HCT116 (cell line): ENCODE measurements around the gene EHD1. TPM values are rescaled to one million over a fixed set of nuclear protein-coding genes. Genes with fewer than 3 reads are reported as not detected.

Experiments used
- ATAC-seq: fragments of 200-7000 bp; cut with Tn5 transposase; 2 replicates; pipeline ENCODE4 v1.9.1; 2020; ENCODE audit warnings: mild to moderate bottlenecking, moderate library complexity
- BruUV-seq: library from RNA; stranded (reverse); fragments of 400-500 nt; replicated peaks from 2 replicates; lab custom pipeline; 2021; lab: Mats Ljungman, UMichigan
- CTCF ChIA-PET: fragments of 300-600 bp; sonication (Branson Sonifier 250); formaldehyde crosslinking; loops from one replicate; lab custom pipeline; 2021; ENCODE audit warnings: antibody characterized with exemption; lab: Charles Lee
- POLR2A ChIA-PET: fragments of 300-600, 350-600 bp; sonication (Branson Sonifier 250); formaldehyde crosslinking; loops from one replicate; lab custom pipeline; 2021; ENCODE audit warnings: antibody characterized with exemption; lab: Charles Lee
- RAD21 ChIA-PET, 2 experiments: fragments of 300-600 bp; sonication (Branson Sonifier 250); formaldehyde crosslinking; loops; one replicate each; lab custom pipeline; 2023; ENCODE audit warnings: low total read pairs in 2 of 2; ENCODE audit not compliant: uncharacterized antibody in 2 of 2, unreplicated experiment in 2 of 2, low non-redundant PET in 1 of 2; lab: Charles Lee
- DNase-seq: peaks from one replicate; pipeline ENCODE4 v3.0.0-alpha.2; 2010; ENCODE audit warnings: low read depth, low spot score
- H2AFZ ChIP-seq: fragments of 200-600 bp; shearing (Covaris generic), sonication (generic); 2 replicates; pipeline ENCODE4 v1.6.1; 2017; ENCODE audit warnings: low read depth, mixed run types, mixed read lengths, antibody characterized with exemption, low read length; ENCODE audit not compliant: poor library complexity, severe bottlenecking
- H3K27ac ChIP-seq: 2 replicates; pipeline ENCODE4 v1.5.1; 2012; ENCODE audit warnings: low read depth, low read length
- H3K27me3 ChIP-seq: fragments of 200-600 bp; sonication (generic); 2 replicates; pipeline ENCODE4 v1.6.1; 2016; ENCODE audit warnings: mixed run types, low read length, mixed read lengths; ENCODE audit not compliant: insufficient read depth
- H3K36me3 ChIP-seq, 2 experiments: fragments of 200-500 bp in 1 of 2; fragments of 200-600 bp in 1 of 2; sonication (Bioruptor generic) in 1 of 2; sonication (generic) in 1 of 2; 2 replicates each; pipeline versions ENCODE4 v1.5.1 to v1.6.1; 2014 to 2016; ENCODE audit warnings: low read length in 2 of 2, inconsistent platforms in 1 of 2, mixed read lengths in 1 of 2, mixed run types in 1 of 2; ENCODE audit not compliant: insufficient read depth in 2 of 2, control insufficient read depth in 1 of 2
- H3K4me1 ChIP-seq, 2 experiments: fragments of 200-600 bp in 1 of 2; sonication (generic) in 1 of 2; 2 replicates each; pipeline versions ENCODE4 v1.5.1 to v1.6.1; 2012 to 2017; ENCODE audit warnings: low read length in 2 of 2, inconsistent platforms in 1 of 2, mild to moderate bottlenecking in 1 of 2, mixed read lengths in 1 of 2, mixed run types in 1 of 2, moderate library complexity in 1 of 2; ENCODE audit not compliant: insufficient read depth in 2 of 2, control insufficient read depth in 1 of 2
- H3K4me2 ChIP-seq: fragments of 200-600 bp; sonication (generic); 2 replicates; pipeline ENCODE4 v1.6.1; 2017; ENCODE audit warnings: mixed run types, low read length, mixed read lengths
- H3K4me3 ChIP-seq, 2 experiments: fragments of 200-600 bp in 1 of 2; sonication (generic) in 1 of 2; replicated peaks in 1 of 2; 2 replicates each; pipeline ENCODE4 v1.5.1; 2011 to 2016; ENCODE audit warnings: low read length in 2 of 2, control low read depth in 1 of 2, low read depth in 1 of 2, mild to moderate bottlenecking in 1 of 2, mixed read lengths in 1 of 2, mixed run types in 1 of 2
- H3K79me2 ChIP-seq: fragments of 200-600 bp; sonication (generic); 2 replicates; pipeline ENCODE4 v1.6.1; 2017; ENCODE audit warnings: mild to moderate bottlenecking, mixed run types, low read length, moderate library complexity, mixed read lengths; ENCODE audit not compliant: insufficient read depth
- H3K9ac ChIP-seq: fragments of 200-600 bp; sonication (generic); 2 replicates; pipeline ENCODE4 v1.6.1; 2016; ENCODE audit warnings: low read length, mixed read lengths
- H3K9me2 ChIP-seq: fragments of 200-600 bp; sonication (generic), shearing (Covaris generic); 2 replicates; pipeline ENCODE4 v1.6.1; 2017; ENCODE audit warnings: mixed run types, mild to moderate bottlenecking, moderate library complexity; ENCODE audit not compliant: insufficient read depth
- H3K9me3 ChIP-seq, 2 experiments: fragments of 200-500 bp in 1 of 2; fragments of 200-600 bp in 1 of 2; sonication (Bioruptor generic) in 1 of 2; sonication (generic) in 1 of 2; 2 replicates each; pipeline ENCODE4 v1.6.1; 2014 to 2017; ENCODE audit warnings: low read length in 2 of 2, mixed read lengths in 2 of 2, inconsistent platforms in 1 of 2, low read depth in 1 of 2, mild to moderate bottlenecking in 1 of 2, mixed run types in 1 of 2, moderate library complexity in 1 of 2; ENCODE audit not compliant: control insufficient read depth in 1 of 2, insufficient read depth in 1 of 2
- H4K20me1 ChIP-seq: fragments of 200-600 bp; sonication (generic), shearing (Covaris generic); 2 replicates; pipeline ENCODE4 v1.6.1; 2017; ENCODE audit warnings: mixed run types, mild to moderate bottlenecking, moderate library complexity; ENCODE audit not compliant: insufficient read depth
- CEBPB ChIP-seq: IDR thresholded peaks from 2 replicates; pipeline ENCODE4 v1.6.1; 2012; ENCODE audit warnings: low read depth
- EZH2phosphoT487 ChIP-seq: fragments of 200-600 bp; IDR thresholded peaks from 2 replicates; pipeline ENCODE4 v1.6.1; 2018; ENCODE audit warnings: antibody characterized with exemption, borderline replicate concordance
- POLR2AphosphoS5 ChIP-seq: IDR thresholded peaks from 2 replicates; pipeline ENCODE4 v1.6.1; 2011; ENCODE audit warnings: mild to moderate bottlenecking, low read depth, low read length, moderate library complexity
- SRF ChIP-seq: IDR thresholded peaks from 2 replicates; pipeline ENCODE4 v1.6.1; 2012; ENCODE audit warnings: low read depth
- ZBTB33 ChIP-seq: IDR thresholded peaks from 2 replicates; pipeline ENCODE4 v1.6.1; 2011; ENCODE audit warnings: mild to moderate bottlenecking, low read length, moderate library complexity; ENCODE audit not compliant: insufficient replicate concordance; ENCODE audit errors: extremely low read depth
- ZFX ChIP-seq: fragments of 450-650 bp; IDR thresholded peaks from 2 replicates; pipeline ENCODE4 v1.6.1; 2017
- intact Hi-C: fragments of 100-400 bp; cut with micrococcal nuclease; formaldehyde crosslinking; loops from 2 replicates; pipeline ENCODE4 v1.10.0; 2022
- microRNA counts: library from miRNA; unstranded; fragments of <30 nt; microRNA quantifications from one replicate; lab custom pipeline; 2015
- microRNA-seq: library from miRNA; unstranded; fragments of <30 nt; microRNA quantifications from one replicate; pipeline ENCODE4, GENCODE V29; 2016; ENCODE audit warnings: borderline number of aligned reads
- total RNA-seq: library from RNA; stranded (reverse); gene quantifications from one replicate; pipeline ENCODE4 v1.2.1, GENCODE V29; 2021; ENCODE audit not compliant: unreplicated experiment

The EHD1 gene
- total RNA-seq, 1 experiment from 2014 or later, result 48.1 TPM

DNA sequence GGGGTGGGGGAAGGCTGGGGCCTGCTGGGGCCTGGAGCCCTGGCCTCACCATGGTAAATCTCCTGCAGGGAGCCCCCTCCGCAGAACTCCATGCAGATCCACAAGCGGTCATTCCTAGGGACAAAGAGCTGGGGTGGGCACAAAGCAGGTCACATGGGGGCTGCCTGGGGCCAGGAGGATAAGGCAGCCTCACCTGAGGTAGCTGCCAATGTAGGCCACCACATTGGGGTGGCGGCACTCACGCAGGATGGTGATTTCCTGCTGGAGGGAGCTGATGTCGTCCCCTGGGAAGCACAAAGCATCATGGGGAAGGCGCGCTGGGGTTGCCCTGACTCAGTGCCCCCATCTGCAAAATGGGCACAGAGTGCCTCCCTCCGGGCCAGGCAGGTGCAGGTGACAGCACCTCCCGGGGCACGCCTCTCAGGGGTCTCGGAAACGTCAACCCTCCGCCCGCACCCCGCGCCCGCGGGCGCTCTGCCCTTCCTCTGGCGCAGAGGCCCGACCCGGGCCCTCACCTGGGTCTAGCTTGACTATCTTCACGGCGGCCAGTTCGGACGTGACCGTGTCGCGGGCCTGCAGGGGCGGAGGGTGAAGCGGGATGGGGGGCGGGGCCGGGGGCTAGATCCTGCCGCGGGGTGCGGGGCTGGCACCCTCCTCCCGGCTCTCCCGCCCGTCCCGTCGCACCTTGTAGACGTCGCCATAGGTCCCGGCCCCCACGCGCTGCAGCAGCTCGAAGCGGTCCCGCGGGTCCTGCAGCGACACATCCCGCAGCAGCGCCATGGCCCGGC, 75.9 kb downstream of the EHD1 start:
- peak overlapping the region; percentile 73 for H3K9ac ChIP-seq
- no peaks in the 10 kb centered on the region for H3K9me3 ChIP-seq
- ATAC-seq (peak; percentile 52), DNase-seq (no peak)
- no peaks in the 10 kb centered on the region for H3K27me3 ChIP-seq
- no TSS peak for BruUV-seq
- H4K20me1 ChIP-seq, result no peaks in the 10 kb centered on the region
- RAD21 ChIA-PET, result interaction anchor here in 1 of 2 experiments (0.6 kb wide), 1 partner anchor 9 kb away, joined by 4 read pairs; no protein-coding TSS in a partner anchor
- H2AFZ ChIP-seq, result no peak overlapping the region
- H3K9me2 ChIP-seq, result no peaks in the 10 kb centered on the region
- intact Hi-C loops, result no loop called here
- CTCF ChIA-PET, result interaction anchor here (2.1 kb wide), 1 partner anchor 42 kb away, joined by 4 read pairs; the partner anchor contains the start of gene CDC42BPG
- POLR2A ChIA-PET, result interaction anchor here (1.0 kb wide), 1 partner anchor 12 kb away, joined by 6 read pairs; no protein-coding TSS in a partner anchor
- peak overlapping the region; percentile 73 to 83 for H3K4me3 ChIP-seq
- peak overlapping the region; percentile 92 for H3K27ac ChIP-seq
- no peak for TF ChIP-seq ZBTB33
- 0 out of 2 replicates have a peak, but pooled peaks have one; percentile 29 for TF ChIP-seq POLR2AphosphoS5
- no peak for TF ChIP-seq CEBPB
- no peak for TF ChIP-seq EZH2phosphoT487
- TF ChIP-seq SRF, result no peak
- peak; percentile 48; the same call in 1 of the 2 replicates for TF ChIP-seq ZFX
- H3K36me3 ChIP-seq, result peaks cover under 1 to 10% of the 10 kb centered on the region in 2 experiments; a peak in 2 of 4 replicates
- H3K79me2 ChIP-seq, result no peaks in the 10 kb centered on the region; the same call in 1 of the 2 replicates
- H3K4me2 ChIP-seq, result peak overlapping the region; percentile 96
- H3K4me1 ChIP-seq, result peaks cover 28 to 53% of the 10 kb centered on the region in 2 experiments

MicroRNAs encoded within 50 kb of the gene (microRNA counts, 767-probe panel; counts per million panel counts)
- not detected for microRNA hsa-miR-192-5p (lab: Ali Mortazavi, UCI)

Small RNA genes within 50 kb of the gene (microRNA-seq; reads per million reads assigned to microRNA genes)
- not detected for gene MIR6749
- not detected for gene MIR6750

Other genes starting within 250 kb of the EHD1 start
- 1.5 TPM for gene NRXN2, start 155.4 kb downstream of the EHD1 start, total RNA-seq
- gene RASGRP2, start 134.5 kb downstream of the EHD1 start, total RNA-seq, result 12.8 TPM
- gene PYGM, start 118.6 kb downstream of the EHD1 start, total RNA-seq, result 1.7 TPM
- gene SF1, start 100.1 kb downstream of the EHD1 start, total RNA-seq, result 403 TPM
- gene MAP4K2, start 75.4 kb downstream of the EHD1 start, total RNA-seq, result 44.2 TPM
- gene MEN1, start 68.1 kb downstream of the EHD1 start, total RNA-seq, result 62.1 TPM
- 30.1 TPM for gene CDC42BPG, start 34.0 kb downstream of the EHD1 start, total RNA-seq
- 24.7 TPM for gene ATG2A, start 38.6 kb upstream of the EHD1 start, total RNA-seq
- gene PPP2R5B, start 46.1 kb upstream of the EHD1 start, total RNA-seq, result 10.9 TPM
- not detected for gene GPHA2, start 57.3 kb upstream of the EHD1 start, total RNA-seq
- not detected for gene MAJIN, start 93.5 kb upstream of the EHD1 start, total RNA-seq
- 2.1 TPM for gene BATF2, start 118.3 kb upstream of the EHD1 start, total RNA-seq
- gene ARL2, start 135.5 kb upstream of the EHD1 start, total RNA-seq, result 68.7 TPM
- 16.8 TPM for gene SNX15, start 148.8 kb upstream of the EHD1 start, total RNA-seq
- 36.9 TPM for gene SAC3D1, start 162.6 kb upstream of the EHD1 start, total RNA-seq
- gene NAALADL1, start 179.9 kb upstream of the EHD1 start, total RNA-seq, result not detected
- 72.1 TPM for gene CDCA5, start 205.4 kb upstream of the EHD1 start, total RNA-seq
- gene ZFPL1, start 205.6 kb upstream of the EHD1 start, total RNA-seq, result 35.3 TPM
- gene VPS51, start 217.6 kb upstream of the EHD1 start, total RNA-seq, result 89.5 TPM
- 52.9 TPM for gene TM7SF2, start 233.3 kb upstream of the EHD1 start, total RNA-seq
- gene ZNHIT2, start 239.1 kb upstream of the EHD1 start, total RNA-seq, result 18.8 TPM
- 1,073 TPM for gene FAU, start 243.5 kb upstream of the EHD1 start, total RNA-seq
- gene MRPL49, start 243.7 kb upstream of the EHD1 start, total RNA-seq, result 77.5 TPM